ENCODE measurements around the gene OTUD4.
A peak's percentile ranks its signal among the peaks of the same experiment; 100 is the strongest.
"Not testable (repeated sequence)": the region's sequence is repeated elsewhere in the genome, so short reads cannot be mapped to it uniquely, and the experiment has no call there.

The OTUD4 gene, protein sequence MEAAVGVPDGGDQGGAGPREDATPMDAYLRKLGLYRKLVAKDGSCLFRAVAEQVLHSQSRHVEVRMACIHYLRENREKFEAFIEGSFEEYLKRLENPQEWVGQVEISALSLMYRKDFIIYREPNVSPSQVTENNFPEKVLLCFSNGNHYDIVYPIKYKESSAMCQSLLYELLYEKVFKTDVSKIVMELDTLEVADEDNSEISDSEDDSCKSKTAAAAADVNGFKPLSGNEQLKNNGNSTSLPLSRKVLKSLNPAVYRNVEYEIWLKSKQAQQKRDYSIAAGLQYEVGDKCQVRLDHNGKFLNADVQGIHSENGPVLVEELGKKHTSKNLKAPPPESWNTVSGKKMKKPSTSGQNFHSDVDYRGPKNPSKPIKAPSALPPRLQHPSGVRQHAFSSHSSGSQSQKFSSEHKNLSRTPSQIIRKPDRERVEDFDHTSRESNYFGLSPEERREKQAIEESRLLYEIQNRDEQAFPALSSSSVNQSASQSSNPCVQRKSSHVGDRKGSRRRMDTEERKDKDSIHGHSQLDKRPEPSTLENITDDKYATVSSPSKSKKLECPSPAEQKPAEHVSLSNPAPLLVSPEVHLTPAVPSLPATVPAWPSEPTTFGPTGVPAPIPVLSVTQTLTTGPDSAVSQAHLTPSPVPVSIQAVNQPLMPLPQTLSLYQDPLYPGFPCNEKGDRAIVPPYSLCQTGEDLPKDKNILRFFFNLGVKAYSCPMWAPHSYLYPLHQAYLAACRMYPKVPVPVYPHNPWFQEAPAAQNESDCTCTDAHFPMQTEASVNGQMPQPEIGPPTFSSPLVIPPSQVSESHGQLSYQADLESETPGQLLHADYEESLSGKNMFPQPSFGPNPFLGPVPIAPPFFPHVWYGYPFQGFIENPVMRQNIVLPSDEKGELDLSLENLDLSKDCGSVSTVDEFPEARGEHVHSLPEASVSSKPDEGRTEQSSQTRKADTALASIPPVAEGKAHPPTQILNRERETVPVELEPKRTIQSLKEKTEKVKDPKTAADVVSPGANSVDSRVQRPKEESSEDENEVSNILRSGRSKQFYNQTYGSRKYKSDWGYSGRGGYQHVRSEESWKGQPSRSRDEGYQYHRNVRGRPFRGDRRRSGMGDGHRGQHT

DNA sequence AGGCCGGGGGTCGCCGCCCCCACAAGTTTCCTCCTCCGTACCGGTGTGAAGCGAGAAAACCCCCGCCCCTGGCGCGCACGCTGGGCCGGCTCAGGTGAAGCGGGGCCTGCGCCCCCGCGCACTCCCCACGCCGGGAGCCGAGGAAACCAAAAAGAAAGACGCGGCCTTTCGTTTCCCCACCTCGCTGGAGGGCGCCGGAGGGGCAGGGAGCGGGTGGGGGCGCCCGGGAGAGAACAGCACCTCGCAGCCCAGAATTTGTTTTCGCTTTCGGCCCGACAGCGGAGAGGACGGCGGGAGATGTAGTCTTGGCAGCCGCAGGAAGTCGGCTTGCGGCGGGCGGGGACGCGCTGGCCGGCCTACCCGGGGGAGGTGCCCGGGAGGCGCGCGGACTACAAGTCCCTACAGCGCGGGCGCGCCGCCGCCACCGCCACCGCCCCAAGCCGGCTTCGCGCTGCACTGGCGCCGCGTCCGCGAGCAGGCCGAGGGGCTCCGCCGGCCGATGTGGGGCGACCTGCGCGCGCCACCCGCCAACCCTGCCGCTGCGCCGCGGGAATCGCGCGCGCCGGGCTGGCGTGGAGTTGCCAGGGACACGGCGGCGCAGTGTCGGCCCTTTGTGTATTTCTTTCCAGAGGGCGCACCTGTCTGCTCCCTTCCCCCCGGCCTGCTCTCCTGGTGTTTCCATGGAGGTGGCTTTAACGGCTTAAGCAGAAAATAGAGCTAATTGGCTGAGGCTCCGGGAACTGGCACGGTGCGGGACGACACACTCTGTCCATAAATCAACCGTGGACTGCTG, at the start of gene OTUD4:
OTUD4 (minus strand) TSS at position 292 of the 793 bp plus-strand sequence. CDS start 616 bp downstream, outside the sequence.
- DNase-seq (ENCODE audit: low spot score) = peak; percentile 93

DNA sequence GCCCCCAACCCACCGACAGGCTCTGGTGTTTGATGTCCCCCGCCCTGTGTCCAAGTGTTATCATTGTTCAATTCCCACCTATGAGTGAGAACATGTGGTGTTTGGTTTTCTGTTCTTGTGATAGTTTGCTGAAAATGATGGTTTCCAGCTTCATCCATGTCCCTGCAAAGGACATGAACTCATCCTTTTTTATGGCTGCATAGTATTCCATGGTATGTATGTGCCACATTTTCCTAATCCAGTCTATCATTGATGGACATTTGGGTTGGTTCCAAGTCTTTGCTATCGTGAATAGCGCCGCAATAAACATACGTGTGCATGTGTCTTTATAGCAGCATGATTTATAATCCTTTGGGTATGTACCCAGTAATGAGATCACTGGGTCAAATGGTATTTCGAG, 42.8 kb upstream of the OTUD4 start:
- not testable (repeated sequence) for DNase-seq (ENCODE audit: low spot score)

DNA sequence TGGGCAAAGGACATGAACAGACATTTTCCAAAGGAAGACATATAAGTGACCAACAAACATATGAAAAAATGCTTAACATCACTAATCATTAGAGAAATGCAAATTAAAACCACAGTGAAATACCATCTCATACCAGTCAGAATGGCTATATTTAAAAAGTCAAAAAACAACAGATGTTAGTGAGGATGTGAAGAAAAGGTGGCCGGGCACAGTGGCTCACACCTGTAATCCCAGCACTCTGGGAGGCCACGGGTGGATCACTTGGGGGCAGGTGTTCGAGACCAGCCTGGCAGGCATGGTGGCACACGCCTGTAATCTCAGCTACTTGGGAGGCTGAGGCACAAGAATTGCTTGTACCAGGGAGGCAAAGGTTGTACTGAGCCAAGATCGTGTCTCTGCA, 41.1 kb upstream of the OTUD4 start:
- not testable (repeated sequence) for DNase-seq (ENCODE audit: low spot score)

DNA sequence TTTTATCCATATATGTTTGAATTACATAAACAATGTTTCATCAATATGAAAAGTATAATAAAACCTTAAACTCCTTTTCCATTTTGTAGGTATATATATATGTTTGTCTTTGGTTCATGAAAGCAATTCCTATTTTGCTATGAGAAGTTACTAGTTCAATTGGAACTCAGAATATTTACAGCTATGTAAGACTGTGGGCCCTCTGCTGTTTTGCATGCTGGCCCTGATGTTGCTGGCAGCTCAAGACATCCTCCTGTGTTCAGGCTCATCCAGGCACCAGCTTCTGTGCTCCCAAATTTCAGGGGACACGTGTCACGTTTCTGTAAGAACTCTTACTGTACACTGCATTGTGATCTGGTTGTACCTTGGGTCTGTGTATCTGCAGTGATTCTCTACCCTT, 38.7 kb upstream of the OTUD4 start:
- no peak for DNase-seq (ENCODE audit: low spot score)

DNA sequence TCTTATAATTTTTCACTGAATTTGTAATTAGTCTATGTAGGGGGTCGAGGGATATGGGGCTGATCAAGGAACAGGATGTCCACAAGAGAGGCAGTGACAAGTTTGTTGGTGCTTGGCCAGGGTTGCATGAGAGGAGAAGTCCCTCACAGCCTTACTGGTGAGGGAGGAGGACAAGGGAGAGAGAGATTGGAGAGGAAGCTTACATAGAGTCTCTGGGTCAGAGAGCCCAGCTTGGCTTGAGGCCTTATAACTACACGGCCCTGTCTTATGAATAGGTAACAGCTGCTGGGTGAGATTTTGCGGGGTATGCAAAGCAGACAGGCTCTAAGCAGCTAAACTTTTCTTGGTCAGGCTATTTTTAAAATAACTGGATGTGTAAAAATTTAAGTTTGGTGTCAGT, 37.9 kb upstream of the OTUD4 start:
- no peak for DNase-seq (ENCODE audit: low spot score)

DNA sequence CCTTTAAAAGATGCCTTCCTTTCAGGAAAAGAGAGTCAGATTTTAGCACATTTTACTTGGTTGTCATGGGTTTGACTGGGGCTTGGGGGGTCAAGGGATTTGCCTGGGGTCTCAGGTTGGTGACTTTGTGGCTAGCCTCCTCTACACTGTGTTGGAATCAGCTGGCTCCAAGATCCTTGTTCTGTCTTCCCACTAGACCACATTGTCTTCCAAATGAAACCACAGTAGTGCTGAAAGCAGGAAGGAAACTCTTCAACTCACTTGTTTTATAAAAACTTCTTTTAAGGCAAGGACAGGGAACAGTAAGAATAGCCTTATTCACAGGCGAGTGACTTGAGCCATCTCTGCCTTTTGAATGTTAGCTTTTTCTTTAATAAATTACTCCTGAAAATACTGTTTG, 37.0 kb upstream of the OTUD4 start:
- no peak for DNase-seq (ENCODE audit: low spot score)

DNA sequence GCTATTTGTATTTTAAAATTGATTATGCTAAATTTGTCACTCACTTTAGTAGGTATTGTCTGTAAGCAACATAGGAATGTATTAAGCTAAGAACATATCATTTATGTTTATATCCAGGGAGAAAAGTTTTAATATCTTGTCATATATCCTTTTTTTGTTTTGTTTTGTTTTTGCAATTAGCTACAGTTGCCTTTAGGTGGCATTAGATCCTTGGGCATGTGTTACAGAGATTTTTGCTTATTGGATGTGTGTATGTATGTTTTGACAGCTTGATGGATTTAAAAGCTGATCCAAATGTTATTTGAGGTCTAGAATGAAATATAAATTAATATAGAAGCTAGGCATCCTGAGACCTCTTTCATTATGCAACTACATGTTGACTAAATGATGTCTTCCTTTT, 36.1 kb upstream of the OTUD4 start:
- peak; percentile 29 for DNase-seq (ENCODE audit: low spot score)

DNA sequence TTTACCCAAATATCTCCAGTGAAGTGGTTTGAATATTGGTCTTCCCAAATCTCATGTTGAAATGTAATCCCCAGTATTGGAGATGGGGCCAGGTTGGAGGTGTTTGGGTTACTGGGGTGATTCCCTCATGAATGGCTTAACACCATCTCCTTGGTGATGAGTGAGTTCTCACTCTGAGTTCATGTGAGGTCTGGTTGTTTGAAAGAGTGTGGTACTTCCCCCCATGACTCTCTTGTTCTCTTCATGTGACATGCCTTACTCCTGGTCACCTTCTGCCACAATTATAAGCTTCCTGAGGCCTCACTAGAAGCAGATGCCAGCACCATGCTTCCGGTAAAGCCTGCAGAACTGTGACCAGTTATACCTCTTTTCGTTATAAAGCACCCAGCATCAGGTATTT, 32.9 kb upstream of the OTUD4 start:
- no peak for DNase-seq (ENCODE audit: low spot score)

DNA sequence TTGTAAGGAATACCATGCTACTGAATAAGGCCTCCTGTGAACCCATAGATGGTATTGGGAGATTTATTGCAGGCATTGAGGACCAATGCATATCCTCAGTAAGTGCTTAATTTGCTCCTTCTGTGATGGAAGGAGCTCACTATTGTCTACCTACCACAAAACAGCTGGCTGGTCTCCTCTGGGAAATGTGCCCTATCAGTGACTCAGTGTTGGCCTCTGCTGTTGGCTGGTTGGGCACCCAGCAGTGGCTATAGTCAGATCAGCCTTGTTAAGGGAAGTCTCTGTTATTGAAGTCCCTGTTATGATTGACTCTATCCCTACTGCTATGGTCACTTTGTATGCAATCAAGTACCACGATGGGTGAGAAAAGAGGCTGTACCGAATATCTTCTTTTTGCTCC, 27.5 kb upstream of the OTUD4 start:
- DNase-seq (ENCODE audit: low spot score) = no peak

DNA sequence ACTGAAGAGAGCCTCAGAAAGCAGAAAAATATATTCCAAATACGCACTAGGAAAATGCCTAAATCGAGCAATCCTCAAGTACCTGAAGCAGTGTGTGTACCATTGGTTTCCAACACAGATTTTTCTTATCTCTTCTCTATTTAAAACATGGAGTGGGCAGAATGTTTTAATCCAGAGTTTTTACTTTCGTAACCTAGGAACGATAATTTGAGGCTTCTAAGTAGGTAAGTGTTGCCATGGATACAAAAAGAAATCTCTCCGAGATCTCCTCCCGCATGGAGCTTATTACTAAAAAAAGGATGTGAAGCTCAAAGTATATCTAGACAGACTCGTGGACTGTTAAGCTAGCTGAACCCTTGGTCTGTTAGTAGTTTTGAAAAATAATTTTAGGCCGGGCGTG, 23.0 kb upstream of the OTUD4 start:
- no peak for DNase-seq (ENCODE audit: low spot score)

DNA sequence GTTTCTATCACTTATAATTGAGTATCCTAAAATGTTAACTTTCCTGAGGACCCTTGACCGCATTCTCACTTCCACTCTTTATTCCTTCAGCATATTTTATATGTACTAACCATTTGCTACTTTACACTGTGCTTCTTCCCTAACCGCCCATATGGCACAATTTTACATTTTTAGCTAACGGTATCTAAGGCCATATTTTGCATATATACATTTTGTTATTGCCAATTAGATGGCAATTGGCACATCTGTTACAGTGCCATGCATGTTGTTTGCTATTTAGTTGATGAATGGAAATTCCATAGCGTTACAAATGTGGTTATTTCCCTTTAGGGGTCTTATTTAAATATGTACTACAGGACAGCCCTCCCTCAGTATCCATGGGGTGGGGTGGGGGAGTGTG, 20.0 kb upstream of the OTUD4 start:
- no peak for DNase-seq (ENCODE audit: low spot score)

DNA sequence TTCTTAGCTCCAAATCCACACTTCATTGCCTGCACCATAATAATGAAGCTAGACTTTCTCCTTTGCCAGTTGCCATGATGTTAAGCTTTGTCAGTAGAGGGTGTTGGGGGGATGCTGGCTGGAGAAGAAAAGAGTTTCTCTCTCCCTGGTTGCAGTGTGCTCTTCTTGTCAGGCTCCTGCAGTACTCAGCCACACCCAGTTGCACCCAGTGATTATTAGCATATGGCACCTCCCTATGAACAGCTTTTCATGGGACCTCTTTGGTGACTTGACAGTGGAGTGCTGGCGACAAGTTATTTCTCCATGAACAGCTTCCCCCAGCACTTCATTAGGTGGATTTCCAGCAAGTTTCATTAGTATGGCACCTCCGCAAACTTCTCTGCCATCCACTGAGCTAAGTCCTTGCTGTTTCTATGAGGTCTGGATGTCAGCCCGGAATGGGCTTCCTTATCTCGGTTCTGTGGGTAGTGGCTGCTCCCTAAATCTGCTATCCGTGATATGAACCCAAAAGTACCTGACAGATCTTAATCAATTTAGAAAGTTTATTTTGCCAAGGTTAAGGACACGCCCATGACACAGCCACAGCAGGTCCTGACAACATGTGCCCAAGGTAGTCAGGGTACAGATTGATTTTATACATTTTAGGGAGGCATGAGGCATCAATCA, 18.8 kb upstream of the OTUD4 start:
- no peak for DNase-seq (ENCODE audit: low spot score)

DNA sequence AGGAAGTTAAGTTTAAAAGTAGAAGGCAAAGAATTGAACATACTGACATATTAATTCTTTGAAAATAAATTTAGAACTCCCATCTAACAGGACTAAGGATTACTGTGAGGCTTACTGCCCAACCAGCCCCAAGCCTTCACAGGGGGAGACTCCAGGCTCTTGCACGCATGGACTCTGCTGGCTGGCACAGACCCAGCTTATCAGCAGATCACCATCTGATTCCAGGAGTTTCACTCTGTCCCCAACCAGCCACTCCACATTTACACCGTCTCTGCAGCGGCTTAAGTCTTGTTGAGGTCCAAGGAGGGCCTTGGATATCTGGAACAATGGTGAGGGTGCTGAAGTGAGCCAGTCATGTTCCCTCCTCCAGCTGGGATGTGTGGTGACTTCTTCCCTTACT, 16.4 kb upstream of the OTUD4 start:
- no peak for DNase-seq (ENCODE audit: low spot score)

DNA sequence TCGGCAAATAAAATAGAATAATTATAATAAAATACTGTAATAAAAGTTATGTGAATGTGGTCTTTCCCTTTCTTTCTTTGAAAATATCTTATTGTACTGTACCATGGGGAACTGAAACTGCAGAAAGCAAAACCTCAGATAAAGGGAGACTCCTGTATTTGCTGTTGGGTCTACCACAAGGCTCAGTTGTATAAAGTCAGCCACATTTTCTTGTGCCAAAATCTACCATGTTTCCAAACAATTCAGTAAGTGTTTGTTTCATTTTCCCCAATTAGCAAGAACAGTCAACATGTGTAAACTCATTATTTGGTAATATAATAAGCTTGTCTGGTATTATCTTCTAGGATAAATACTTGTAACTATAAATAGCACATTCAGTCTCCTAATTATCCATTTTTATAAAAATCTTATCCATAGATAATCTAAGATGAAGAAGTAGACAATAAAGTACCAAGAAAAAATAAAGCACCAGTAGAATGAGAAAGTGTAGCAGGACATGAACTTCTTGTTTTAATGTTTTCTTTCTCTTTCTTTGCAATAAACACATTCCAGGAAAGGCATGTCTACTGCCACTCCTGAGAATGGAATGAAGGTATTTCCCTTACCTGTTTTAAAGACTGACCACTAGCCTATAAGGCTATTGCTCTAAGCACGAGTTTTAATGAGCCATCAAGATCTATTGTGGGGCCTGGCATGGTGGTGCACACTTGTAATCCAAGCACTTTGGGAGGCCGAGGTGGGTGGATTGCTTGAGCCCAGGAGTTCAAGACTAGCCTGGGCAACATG, 15.0 kb upstream of the OTUD4 start:
- no peak for DNase-seq (ENCODE audit: low spot score)

DNA sequence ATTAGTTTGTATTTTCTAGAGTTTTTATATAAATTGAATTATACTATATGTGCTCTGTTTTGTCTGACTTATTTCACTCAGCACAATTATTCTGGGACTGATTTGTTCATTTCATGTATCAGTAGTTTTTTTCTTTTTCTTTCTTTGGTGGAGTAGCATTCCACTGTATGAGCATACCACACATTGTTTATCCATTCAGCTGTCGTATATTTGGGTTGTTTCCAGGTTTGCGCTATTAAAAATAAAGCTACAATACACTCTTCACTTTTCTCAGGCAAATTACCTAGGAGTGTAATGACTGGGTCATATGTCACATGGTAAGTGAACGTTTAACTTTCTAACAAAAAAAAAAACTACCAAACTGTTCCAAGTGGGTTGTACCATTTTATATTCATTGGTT, 9.6 kb upstream of the OTUD4 start:
- DNase-seq (ENCODE audit: low spot score) = no peak

DNA sequence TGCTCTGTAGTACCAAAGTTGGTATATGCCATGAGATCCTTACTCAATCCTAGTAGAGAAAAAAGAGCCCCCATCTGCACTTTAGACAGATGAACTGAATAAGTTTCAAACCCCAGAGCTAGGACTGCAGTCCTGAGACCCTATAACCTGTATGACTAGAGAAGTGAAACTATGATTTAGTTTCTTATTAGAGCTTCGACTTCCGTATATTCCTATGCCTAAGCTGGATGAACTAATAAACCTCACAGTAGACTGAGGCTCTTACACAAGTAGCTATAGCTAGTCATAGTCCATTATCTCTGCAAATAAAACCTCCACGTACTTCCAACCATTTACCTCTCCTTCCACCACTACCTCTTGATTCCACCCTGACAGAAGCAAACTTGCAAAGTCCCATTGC, 6.3 kb upstream of the OTUD4 start:
- DNase-seq (ENCODE audit: low spot score) = no peak

DNA sequence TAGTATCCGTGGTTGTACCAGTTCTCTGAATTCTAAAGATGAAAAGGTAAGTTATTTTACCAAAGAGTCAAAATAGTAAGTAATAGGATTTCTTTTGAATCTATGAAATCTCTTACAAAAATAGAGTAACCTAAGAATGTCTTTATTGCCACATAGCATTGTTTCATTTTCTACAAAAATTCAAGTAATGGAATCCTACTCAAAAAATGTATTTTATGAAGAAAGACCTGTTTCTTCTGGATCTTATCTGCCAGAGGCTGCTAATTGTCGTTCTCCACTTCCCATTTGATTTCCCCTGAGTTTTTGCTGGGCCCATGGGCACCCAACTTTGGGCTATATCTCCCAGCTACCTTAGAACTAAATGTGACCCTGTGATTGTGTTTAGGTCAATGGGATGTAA, 3.2 kb upstream of the OTUD4 start:
- no peak for DNase-seq (ENCODE audit: low spot score)

DNA sequence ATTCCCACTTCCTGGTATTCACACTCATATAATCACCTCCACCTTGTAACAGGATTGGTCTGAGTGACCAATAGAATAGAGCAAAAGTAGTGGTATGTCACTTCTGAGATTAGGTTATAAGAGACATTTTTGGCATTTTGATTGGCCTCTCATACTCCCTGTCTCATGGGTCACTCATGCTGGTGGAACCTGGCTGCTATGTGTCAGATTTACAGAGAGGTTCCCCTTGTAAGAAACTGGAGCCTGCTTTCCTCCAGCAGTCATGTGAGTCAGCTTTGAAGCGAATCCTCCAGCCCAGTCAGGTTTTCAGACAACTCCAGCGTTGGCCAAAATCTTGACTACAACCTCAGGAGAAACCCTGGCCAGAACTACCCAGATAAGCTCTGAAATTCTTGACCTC, 2.6 kb upstream of the OTUD4 start:
- DNase-seq (ENCODE audit: low spot score) = no peak

DNA sequence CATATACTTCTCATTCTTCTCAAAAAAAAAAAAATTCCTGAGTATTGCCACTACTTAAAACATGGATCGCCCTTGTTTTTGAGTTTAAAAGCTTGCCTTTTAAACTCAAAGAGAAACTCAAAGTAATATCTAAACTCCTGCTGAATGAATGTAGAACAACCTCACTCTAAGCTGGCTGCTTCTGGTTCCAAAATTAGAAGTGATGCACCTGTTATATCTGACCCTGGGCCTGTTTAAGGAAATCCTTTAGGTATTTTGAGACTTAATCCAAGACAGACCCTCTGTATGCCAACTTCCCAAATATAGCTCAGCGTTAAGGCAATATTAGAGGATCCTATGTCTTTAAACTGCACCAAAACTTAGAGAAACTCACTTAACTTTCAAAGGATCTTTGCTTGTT, 1.8 kb upstream of the OTUD4 start:
- no peak for DNase-seq (ENCODE audit: low spot score)

DNA sequence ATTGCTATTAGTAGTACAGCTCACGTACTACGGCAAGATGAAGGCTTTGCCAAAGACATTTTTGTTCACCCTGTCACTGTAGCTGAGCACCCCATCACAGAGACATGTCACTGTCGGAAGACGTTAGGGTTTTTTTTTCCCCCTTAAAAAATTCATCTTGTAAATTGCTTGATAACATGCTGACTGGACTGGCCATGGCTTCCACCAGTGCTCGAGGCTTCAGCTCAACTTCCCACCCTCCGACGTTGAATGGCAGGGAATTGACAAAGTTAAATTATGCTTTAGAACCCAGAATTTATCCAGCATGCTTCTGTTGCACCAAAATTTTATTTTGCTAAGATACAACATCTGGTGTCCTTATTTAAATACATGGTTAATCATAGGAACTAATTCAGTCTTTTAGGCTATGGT, 707 bp upstream of the OTUD4 start:
- no peak for DNase-seq (ENCODE audit: low spot score)

DNA sequence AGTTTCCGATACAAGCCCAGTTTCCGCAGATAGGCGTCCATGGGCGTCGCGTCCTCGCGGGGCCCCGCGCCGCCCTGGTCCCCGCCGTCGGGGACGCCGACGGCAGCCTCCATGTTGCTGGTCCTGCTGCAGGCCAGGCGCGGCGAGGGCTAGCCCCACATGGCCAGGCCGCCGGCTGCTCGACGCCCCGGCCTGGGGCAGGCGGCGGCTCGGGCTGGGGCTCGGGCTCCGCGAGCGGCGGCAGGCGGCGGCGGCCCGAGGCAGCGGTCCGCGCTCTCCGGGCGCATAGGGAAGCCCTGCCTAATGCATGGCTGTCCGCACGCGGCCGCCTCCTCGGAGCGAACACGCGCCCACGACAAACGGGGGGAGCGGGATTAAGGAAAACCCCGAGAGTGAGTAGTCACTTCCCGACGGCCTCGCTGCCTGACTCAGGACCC, 510 bp downstream of the OTUD4 start:
- not testable (repeated sequence) for DNase-seq (ENCODE audit: low spot score)
